Smooth muscle cell of the brain vasculature (primary cell): ENCODE results near the gene INS.

Experiments
- DNase-seq: peaks from one replicate; pipeline ENCODE4 v3.0.0-alpha.2; 2012; ENCODE audit warnings: low read depth, low spot score

The INS gene

GRCh38 chr11:2160736-2161259 is at the start of gene INS:
Gene INS, minus strand, starts transcription at chr11:2161209. Its CDS starts 238 bp downstream, at chr11:2160971.
- DNase-seq, result no peak

GRCh38 chr11:2210366-2211112 is 49.5 kb upstream of the INS start:
- no peak for DNase-seq

DNA sequence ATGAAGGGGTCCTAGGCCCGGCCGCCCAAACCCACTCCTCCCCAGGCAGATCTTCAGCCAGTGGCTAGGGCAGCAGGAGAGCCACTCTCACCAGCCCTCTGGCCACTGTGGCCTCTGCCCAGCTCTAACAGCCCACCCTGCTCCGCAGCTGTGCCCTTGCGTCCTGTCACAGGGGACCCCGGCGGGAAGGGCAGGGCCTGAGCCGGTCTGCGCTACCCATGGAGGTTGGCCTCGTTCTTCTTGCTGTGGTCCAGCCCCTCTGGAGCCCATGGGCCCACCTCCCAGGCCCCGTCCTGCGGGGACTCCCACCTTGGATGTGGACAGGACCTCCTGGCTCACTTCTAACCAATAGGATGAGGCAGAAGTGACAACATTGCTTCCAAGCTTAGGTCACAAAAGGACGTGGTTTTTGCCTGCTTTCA is 48.9 kb upstream of the INS start:
- no peak for DNase-seq

GRCh38 chr11:2209370-2209801 is 48.4 kb upstream of the INS start:
- DNase-seq, result no peak

GRCh38 chr11:2208691-2209369 is 47.8 kb upstream of the INS start:
- DNase-seq, result no peak

GRCh38 chr11:2207773-2208621 is 47.0 kb upstream of the INS start:
- DNase-seq, result no peak

- no peak for DNase-seq
Measured at GRCh38 chr11:2207212-2207611, 46.2 kb upstream of the INS start.

DNA sequence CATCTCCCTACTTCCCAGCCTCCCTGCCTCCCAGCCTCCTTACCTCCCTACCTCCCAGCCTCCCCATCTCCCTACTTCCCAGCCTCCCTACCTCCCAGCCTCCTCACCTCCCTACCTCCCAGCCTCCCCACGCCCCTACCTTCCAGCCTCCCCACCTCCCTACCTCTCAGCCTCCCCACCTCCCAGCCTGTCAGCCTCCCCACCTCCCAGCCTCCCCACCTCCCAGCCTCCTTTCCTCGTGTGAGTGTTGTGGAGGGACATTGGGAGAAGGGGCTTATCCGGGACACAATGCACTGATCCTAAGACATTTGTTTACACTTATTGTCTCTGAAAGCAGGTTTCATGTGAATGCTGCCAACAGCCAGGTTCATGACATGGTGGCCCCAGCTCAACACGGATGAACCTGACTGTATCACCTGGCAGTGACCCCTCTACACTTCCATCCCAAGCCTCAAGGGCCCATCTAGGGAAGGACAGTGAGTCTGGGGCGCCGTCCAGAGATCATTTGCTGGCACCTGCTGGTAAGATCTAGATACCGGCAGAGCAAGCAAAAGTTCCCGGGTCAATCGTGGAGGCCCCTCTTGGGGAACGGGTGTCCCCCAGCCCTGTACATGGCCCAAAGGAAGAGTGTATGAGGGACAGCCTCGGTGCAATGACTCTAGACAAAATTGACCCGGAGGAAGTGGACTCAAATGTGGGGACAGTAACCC is 45.1 kb upstream of the INS start:
- DNase-seq, result no peak

GRCh38 chr11:2205214-2205720 is 44.3 kb upstream of the INS start:
- DNase-seq, result no peak

DNA sequence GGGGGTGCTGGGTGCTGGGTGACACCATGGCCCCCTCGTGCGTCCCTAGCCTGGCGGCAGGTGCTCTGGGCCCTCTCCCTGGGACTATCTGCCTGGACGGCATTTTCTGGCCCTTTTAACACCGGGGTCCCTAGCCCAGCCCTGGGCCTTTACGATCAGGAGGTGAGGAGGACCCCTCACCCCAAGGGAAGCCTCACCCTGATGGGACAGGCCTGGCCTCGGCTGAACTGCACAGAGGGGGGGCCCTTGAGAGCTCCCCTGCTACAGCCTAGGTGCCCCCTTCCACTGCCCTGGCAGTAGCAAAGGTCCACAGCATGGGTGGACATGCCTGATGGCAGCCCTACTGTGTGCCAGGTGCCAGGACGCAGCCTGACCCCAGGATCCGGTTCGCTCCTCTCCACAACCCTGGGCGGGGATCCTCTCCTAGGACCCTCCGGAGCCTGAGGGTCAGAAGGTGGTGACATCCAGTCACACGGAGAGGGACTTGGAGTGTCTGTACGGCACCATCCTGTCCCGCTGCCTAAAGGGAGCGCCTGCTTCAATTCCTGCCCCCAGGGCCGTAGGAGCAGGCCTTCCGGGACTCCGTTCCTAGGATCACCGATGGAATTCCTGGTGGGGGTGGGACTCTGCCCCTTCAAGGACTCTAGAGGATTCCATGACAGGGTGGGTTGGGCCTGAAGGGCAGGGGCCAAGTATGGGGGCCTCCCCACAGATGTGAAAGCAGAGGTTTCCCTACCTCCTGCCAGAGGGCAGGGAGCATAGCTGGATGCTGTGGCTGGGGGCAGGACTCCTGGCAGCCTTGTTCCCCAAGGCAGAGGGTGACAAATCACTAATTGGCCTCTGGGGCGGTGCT is 43.6 kb upstream of the INS start:
- DNase-seq, result no peak

DNA sequence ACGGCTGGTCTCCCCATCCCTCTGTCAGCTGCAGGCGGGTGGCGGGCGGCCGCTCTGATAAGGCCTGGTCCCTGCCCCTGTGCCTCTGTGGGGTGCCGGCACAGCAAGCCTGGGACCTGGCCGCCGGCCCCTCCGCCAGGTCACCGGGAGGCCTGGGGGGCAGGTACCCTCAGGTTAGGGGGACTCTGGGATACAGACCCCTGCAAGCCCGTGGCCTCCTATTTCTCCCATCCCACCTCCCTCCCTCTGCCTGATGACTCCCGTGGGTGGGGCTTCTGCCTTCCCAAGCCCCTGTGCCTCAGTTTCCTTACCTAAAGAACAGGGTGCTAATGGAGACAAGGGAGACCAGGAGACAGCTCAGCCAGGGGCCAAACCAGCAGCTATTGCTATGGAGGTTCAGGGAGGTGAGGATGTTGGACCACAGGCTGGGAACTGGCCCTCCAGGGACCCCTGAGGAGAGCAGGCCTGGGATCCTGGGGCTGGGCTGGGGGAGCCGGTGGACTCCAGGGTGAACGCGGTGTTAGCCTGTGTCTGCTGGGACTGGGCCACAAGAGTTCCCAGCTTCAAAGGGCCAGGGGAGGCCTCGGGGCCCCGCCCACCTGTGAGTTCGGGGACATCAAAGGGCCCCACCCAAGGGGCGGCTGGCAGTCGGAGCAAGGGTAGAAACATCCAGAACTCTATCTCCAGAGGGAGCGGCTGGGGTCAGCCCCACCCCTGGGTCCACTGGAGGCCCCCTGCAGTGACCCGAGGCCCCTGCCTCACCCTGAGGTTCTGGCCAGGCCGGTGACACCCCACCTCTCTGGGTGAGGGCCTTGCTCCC is 42.6 kb upstream of the INS start:
- no peak for DNase-seq

DNA sequence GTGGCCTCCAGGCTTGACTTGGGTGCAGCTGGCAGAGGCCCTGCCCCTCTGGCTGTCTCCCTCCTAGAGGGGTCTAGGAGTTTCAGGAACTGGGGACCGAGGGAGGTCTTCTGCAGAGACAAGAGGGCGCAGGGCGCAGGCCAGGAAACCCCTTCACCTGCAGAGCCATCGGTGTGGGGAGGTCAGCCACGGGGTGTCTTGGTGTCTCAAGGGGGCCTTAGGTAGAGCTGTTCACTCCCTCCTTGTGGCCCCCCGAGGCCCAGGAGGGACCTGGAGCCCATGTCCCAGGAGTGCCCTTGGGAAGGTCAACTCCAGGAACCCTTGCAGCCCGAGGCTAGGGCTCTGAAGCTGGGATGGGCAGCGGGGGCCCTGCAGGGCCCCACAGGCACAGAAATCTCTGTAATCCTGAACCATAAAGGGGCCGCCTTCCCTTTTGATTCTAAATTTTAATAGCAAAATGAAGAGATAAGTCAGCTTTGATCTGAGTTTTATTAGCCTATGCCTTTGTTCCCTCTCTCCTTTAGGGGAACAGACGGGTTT is 42.0 kb upstream of the INS start:
- DNase-seq, result no peak

- no peak for DNase-seq
Measured at GRCh38 chr11:2202071-2202899, 41.3 kb upstream of the INS start.

DNA sequence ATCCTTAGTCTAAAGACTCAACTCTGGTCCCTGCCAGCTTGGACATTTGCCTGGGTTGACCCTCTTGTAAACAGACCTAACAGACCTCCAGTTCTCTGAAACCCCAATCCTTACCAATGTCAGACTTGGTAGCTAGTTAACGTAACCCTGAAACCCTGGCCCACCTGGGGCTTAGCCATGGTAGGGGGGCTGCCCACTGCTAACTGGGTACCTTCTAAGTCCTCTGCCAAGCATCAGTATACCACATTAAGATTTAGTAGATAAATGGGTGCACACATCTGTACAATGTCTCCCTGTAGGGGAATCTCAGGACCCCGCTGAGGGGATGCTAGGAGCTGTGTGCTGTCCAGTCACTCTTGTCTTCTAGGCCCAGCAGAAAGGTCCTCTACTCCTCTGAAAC is 40.5 kb upstream of the INS start:
- no peak for DNase-seq

DNA sequence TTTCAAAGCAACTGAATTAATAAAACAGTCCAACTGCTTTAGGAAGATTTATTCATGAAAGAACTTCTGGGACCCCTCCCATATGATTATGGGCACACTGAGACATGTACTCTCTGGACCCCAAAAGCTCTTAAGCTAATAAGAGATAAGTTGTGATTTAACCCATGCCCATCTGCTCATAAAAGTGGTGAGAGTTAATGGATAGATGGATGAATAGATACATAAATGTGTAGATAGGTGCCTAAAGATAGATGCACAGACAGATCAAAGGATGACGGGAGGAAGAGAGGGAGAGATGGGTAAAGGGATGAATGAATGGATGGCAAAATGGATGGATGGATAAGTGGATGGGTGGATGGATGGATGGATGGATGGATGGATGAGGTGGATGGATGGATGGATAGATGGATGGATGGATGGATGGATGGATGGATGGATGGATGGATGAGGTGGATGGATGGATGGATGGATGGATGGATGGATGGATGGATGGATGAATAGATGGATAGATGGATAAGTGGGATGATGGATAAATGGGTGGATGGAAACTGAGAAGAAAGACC is 40.0 kb upstream of the INS start:
- DNase-seq, result no peak

DNA sequence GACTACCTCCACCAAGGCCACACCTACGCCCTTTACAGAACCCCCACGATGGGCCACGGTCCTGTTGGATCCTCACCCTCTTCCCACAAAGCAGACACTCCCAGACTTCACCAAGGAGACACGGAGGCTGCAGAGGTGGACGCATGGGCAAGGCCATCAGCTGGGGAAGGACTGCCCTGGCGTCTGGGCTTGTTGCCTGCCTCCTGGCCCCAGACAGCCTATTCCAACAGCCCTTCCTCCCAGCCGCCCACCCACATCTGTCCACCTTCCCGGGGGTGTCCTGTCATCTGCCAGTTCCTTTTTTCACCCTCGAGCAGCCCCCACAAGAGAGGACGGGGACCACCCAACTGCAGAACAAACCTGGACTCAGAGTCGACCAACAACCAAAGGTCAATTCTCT is 39.5 kb upstream of the INS start:
- DNase-seq, result no peak

GRCh38 chr11:2199466-2200341 is 38.7 kb upstream of the INS start:
- no peak for DNase-seq
